Measurements from ENCODE around the gene B3GNT3. TPM values are rescaled to one million over a fixed set of nuclear protein-coding genes. Genes with fewer than 3 reads are reported as not detected.

The B3GNT3 gene
- total RNA-seq, 1 experiment from 2014 or later, result not detected

GRCh38 chr19:17752865-17753639, 41.9 kb upstream of the B3GNT3 start:
- Histone ChIP-seq H3K9me3 (ENCODE audit: low read length) (no peaks in the 10 kb centered on the region), H3K79me2 (ENCODE audit: low read length) (peaks cover 12% of the 10 kb centered on the region), H3K4me1 (ENCODE audit: low read length) (peaks cover 69% of the 10 kb centered on the region), H3K4me3 (ENCODE audit: low read length) (no peak overlapping the region), H3K4me2 (ENCODE audit: low read depth, low read length, poor library complexity, severe bottlenecking) (peak overlapping the region; percentile 91), H3K27ac (ENCODE audit: low read length) (peak overlapping the region; percentile 87), H3K27me3 (ENCODE audit: low read length) (no peaks in the 10 kb centered on the region), H3K36me3 (ENCODE audit: insufficient read depth, low read length) (0 out of 2 replicates have a peak, but pooled peaks cover 2% of the 10 kb centered on the region), H4K20me1 (ENCODE audit: insufficient read depth, low read depth, low read length) (no peaks in the 10 kb centered on the region; the same call in 1 of the 2 replicates), H3K9me2 (replicated peaks; ENCODE audit: insufficient read depth, low read length) (no peaks in the 10 kb centered on the region), H2AFZ (ENCODE audit: low read length) (no peak overlapping the region), H3K9ac (ENCODE audit: low read length) (peak overlapping the region; percentile 30; the same call in 1 of the 2 replicates)
- peak; percentile 75 for DNase-seq

- H4K20me1 ChIP-seq (ENCODE audit: insufficient read depth, low read depth, low read length), result no peaks in the 10 kb centered on the region; the same call in 1 of the 2 replicates
- H3K9me2 ChIP-seq (replicated peaks; ENCODE audit: insufficient read depth, low read length), result no peaks in the 10 kb centered on the region
- H2AFZ ChIP-seq (ENCODE audit: low read length), result no peak overlapping the region
- peaks cover 12% of the 10 kb centered on the region for H3K79me2 ChIP-seq (ENCODE audit: low read length)
- H3K36me3 ChIP-seq (ENCODE audit: insufficient read depth, low read length), result 0 out of 2 replicates have a peak, but pooled peaks cover 6% of the 10 kb centered on the region
- H3K27ac ChIP-seq (ENCODE audit: low read length), result peak overlapping the region; percentile 83
- H3K9ac ChIP-seq (ENCODE audit: low read length), result no peak overlapping the region
- peak overlapping the region; percentile 34 for H3K4me2 ChIP-seq (ENCODE audit: low read depth, low read length, poor library complexity, severe bottlenecking)
- no peaks in the 10 kb centered on the region for H3K27me3 ChIP-seq (ENCODE audit: low read length)
- DNase-seq, result no peak
- no peaks in the 10 kb centered on the region for H3K9me3 ChIP-seq (ENCODE audit: low read length)
- H3K4me1 ChIP-seq (ENCODE audit: low read length), result peaks cover 63% of the 10 kb centered on the region
- no peak overlapping the region for H3K4me3 ChIP-seq (ENCODE audit: low read length)
Measured at GRCh38 chr19:17753976-17754375, 41.0 kb upstream of the B3GNT3 start.

GRCh38 chr19:17754634-17755442, 40.1 kb upstream of the B3GNT3 start:
- peak; percentile 65 for DNase-seq
- peak overlapping the region; percentile 83 for H3K27ac ChIP-seq (ENCODE audit: low read length)

GRCh38 chr19:17755443-17755890, 39.5 kb upstream of the B3GNT3 start:
- peak overlapping the region; percentile 83 for H3K27ac ChIP-seq (ENCODE audit: low read length)
- H3K36me3 ChIP-seq (ENCODE audit: insufficient read depth, low read length), result peaks cover 7% of the 10 kb centered on the region; the same call in 1 of the 2 replicates
- peak overlapping the region; percentile 34 for H3K4me2 ChIP-seq (ENCODE audit: low read depth, low read length, poor library complexity, severe bottlenecking)

More at GRCh38 chr19:17754634-17755442, 40.1 kb upstream of the B3GNT3 start:
- Histone ChIP-seq H2AFZ (ENCODE audit: low read length) (no peak overlapping the region), H4K20me1 (ENCODE audit: insufficient read depth, low read depth, low read length) (no peaks in the 10 kb centered on the region; the same call in 1 of the 2 replicates), H3K9me3 (ENCODE audit: low read length) (no peaks in the 10 kb centered on the region), H3K4me2 (ENCODE audit: low read depth, low read length, poor library complexity, severe bottlenecking) (peak overlapping the region; percentile 34), H3K4me1 (ENCODE audit: low read length) (peaks cover 69% of the 10 kb centered on the region), H3K36me3 (ENCODE audit: insufficient read depth, low read length) (peaks cover 7% of the 10 kb centered on the region; the same call in 1 of the 2 replicates), H3K79me2 (ENCODE audit: low read length) (peaks cover 12% of the 10 kb centered on the region), H3K9me2 (replicated peaks; ENCODE audit: insufficient read depth, low read length) (no peaks in the 10 kb centered on the region), H3K4me3 (ENCODE audit: low read length) (no peak overlapping the region), H3K9ac (ENCODE audit: low read length) (peak overlapping the region; percentile 17; the same call in 1 of the 2 replicates), H3K27me3 (ENCODE audit: low read length) (no peaks in the 10 kb centered on the region)

GRCh38 chr19:17755977-17756670, 38.8 kb upstream of the B3GNT3 start:
- H3K4me1 ChIP-seq (ENCODE audit: low read length), result peaks cover 73% of the 10 kb centered on the region
- DNase-seq, result peak; percentile 92
- no peaks in the 10 kb centered on the region for H3K9me2 ChIP-seq (replicated peaks; ENCODE audit: insufficient read depth, low read length)
- H2AFZ ChIP-seq (ENCODE audit: low read length), result no peak overlapping the region
- peaks cover 7% of the 10 kb centered on the region; the same call in 1 of the 2 replicates for H3K36me3 ChIP-seq (ENCODE audit: insufficient read depth, low read length)
- no peak overlapping the region; the same call in 1 of the 2 replicates for H3K9ac ChIP-seq (ENCODE audit: low read length)
- H4K20me1 ChIP-seq (ENCODE audit: insufficient read depth, low read depth, low read length), result no peaks in the 10 kb centered on the region; the same call in 1 of the 2 replicates
- H3K4me2 ChIP-seq (ENCODE audit: low read depth, low read length, poor library complexity, severe bottlenecking), result peak overlapping the region; percentile 14
- peaks cover 12% of the 10 kb centered on the region for H3K79me2 ChIP-seq (ENCODE audit: low read length)
- H3K4me3 ChIP-seq (ENCODE audit: low read length), result no peak overlapping the region
- no peaks in the 10 kb centered on the region for H3K9me3 ChIP-seq (ENCODE audit: low read length)
- H3K27me3 ChIP-seq (ENCODE audit: low read length), result no peaks in the 10 kb centered on the region
- H3K27ac ChIP-seq (ENCODE audit: low read length), result peak overlapping the region; percentile 83

More at GRCh38 chr19:17755443-17755890, 39.5 kb upstream of the B3GNT3 start:
- Histone ChIP-seq H2AFZ (ENCODE audit: low read length) (no peak overlapping the region), H3K4me3 (ENCODE audit: low read length) (no peak overlapping the region), H3K9me2 (replicated peaks; ENCODE audit: insufficient read depth, low read length) (no peaks in the 10 kb centered on the region), H3K4me1 (ENCODE audit: low read length) (peaks cover 73% of the 10 kb centered on the region), H3K9me3 (ENCODE audit: low read length) (no peaks in the 10 kb centered on the region), H4K20me1 (ENCODE audit: insufficient read depth, low read depth, low read length) (no peaks in the 10 kb centered on the region; the same call in 1 of the 2 replicates), H3K9ac (ENCODE audit: low read length) (peak overlapping the region; percentile 17), H3K27me3 (ENCODE audit: low read length) (no peaks in the 10 kb centered on the region), H3K79me2 (ENCODE audit: low read length) (peaks cover 12% of the 10 kb centered on the region)
- DNase-seq, result no peak

GRCh38 chr19:17757125-17757524, 37.8 kb upstream of the B3GNT3 start:
- H3K9me3 ChIP-seq (ENCODE audit: low read length), result no peaks in the 10 kb centered on the region
- peaks cover 64% of the 10 kb centered on the region for H3K4me1 ChIP-seq (ENCODE audit: low read length)
- peaks cover 6% of the 10 kb centered on the region; the same call in 1 of the 2 replicates for H3K79me2 ChIP-seq (ENCODE audit: low read length)
- no peaks in the 10 kb centered on the region; the same call in 1 of the 2 replicates for H4K20me1 ChIP-seq (ENCODE audit: insufficient read depth, low read depth, low read length)
- no peak overlapping the region for H3K27ac ChIP-seq (ENCODE audit: low read length)
- no peak overlapping the region for H3K9ac ChIP-seq (ENCODE audit: low read length)
- no peaks in the 10 kb centered on the region for H3K27me3 ChIP-seq (ENCODE audit: low read length)
- no peak overlapping the region for H3K4me3 ChIP-seq (ENCODE audit: low read length)
- peaks cover 7% of the 10 kb centered on the region; the same call in 1 of the 2 replicates for H3K36me3 ChIP-seq (ENCODE audit: insufficient read depth, low read length)
- no peak overlapping the region for H3K4me2 ChIP-seq (ENCODE audit: low read depth, low read length, poor library complexity, severe bottlenecking)
- H3K9me2 ChIP-seq (replicated peaks; ENCODE audit: insufficient read depth, low read length), result no peaks in the 10 kb centered on the region
- no peak overlapping the region for H2AFZ ChIP-seq (ENCODE audit: low read length)
- no peak for DNase-seq

- DNase-seq, result no peak
- H3K4me1 ChIP-seq (ENCODE audit: low read length), result peaks cover 50% of the 10 kb centered on the region
- no peaks in the 10 kb centered on the region for H3K9me2 ChIP-seq (replicated peaks; ENCODE audit: insufficient read depth, low read length)
- H4K20me1 ChIP-seq (ENCODE audit: insufficient read depth, low read depth, low read length), result no peaks in the 10 kb centered on the region; the same call in 1 of the 2 replicates
- no peak overlapping the region for H3K9ac ChIP-seq (ENCODE audit: low read length)
- no peak overlapping the region for H3K4me2 ChIP-seq (ENCODE audit: low read depth, low read length, poor library complexity, severe bottlenecking)
- peaks cover 11% of the 10 kb centered on the region for H3K36me3 ChIP-seq (ENCODE audit: insufficient read depth, low read length)
- no peak overlapping the region for H3K27ac ChIP-seq (ENCODE audit: low read length)
- H3K9me3 ChIP-seq (ENCODE audit: low read length), result no peaks in the 10 kb centered on the region
- no peaks in the 10 kb centered on the region for H3K27me3 ChIP-seq (ENCODE audit: low read length)
- H3K4me3 ChIP-seq (ENCODE audit: low read length), result no peak overlapping the region
- H2AFZ ChIP-seq (ENCODE audit: low read length), result no peak overlapping the region
- no peaks in the 10 kb centered on the region for H3K79me2 ChIP-seq (ENCODE audit: low read length)
Measured at GRCh38 chr19:17758515-17758914, 36.4 kb upstream of the B3GNT3 start.

Measured in Karpas-422 (cell line).